Thoracic aorta (tissue), 2 donors: ENCODE measurements around the gene SV2B. TPM values are rescaled to one million over a fixed set of nuclear protein-coding genes. Genes with fewer than 3 reads are reported as not detected.

Source experiments
- ATAC-seq: fragments of 150-250 bp; one replicate; pipeline ENCODE4 v1.8.0; 2017; ENCODE audit warnings: low read depth; ENCODE audit not compliant: insufficient number of reproducible peaks, low FRiP score
- DNase-seq: peaks from one replicate; pipeline ENCODE4 v3.0.0-alpha.2; 2020; ENCODE audit warnings: low spot score
- H3K27ac ChIP-seq, 2 donors: fragments of 200-600 bp; sonication (generic); 1 replicate in 1 of 2; 2 replicates in 1 of 2; pipeline ENCODE4 v1.5.1; 2016; ENCODE audit warnings: mild to moderate bottlenecking in 2 of 2, moderate library complexity in 2 of 2
- H3K27me3 ChIP-seq: fragments of 200-600 bp; sonication (generic); replicated peaks from 2 replicates; pipeline ENCODE4 v1.6.0; 2016; ENCODE audit warnings: mild to moderate bottlenecking; ENCODE audit not compliant: insufficient read depth
- H3K36me3 ChIP-seq: fragments of 200-600 bp; sonication (generic); one replicate; pipeline ENCODE4 v1.5.1; 2016
- H3K4me1 ChIP-seq, 2 donors: fragments of 200-600 bp; sonication (generic); 1 replicate in 1 of 2; 2 replicates in 1 of 2; pipeline versions ENCODE4 v1.5.1 to v1.6.0; 2016; ENCODE audit warnings: low read depth in 2 of 2, mild to moderate bottlenecking in 1 of 2; ENCODE audit not compliant: control insufficient read depth in 1 of 2
- H3K4me3 ChIP-seq: fragments of 200-600 bp; sonication (generic); 2 replicates; pipeline ENCODE4 v1.5.1; 2016; ENCODE audit warnings: mild to moderate bottlenecking
- H3K9me3 ChIP-seq: fragments of 200-600 bp; sonication (generic); 2 replicates; pipeline ENCODE4 v1.5.1; 2016
- total RNA-seq, 2 donors: library from RNA; depleted of rRNA; stranded (reverse); fragments of >200 nt; gene quantifications; one replicate each; pipeline versions ENCODE4 v1.1.0 to v1.2.3, GENCODE V29; 2016
- TF ChIP-seq, protein P1 (sequence below): fragments of 200-600 bp; sonication (generic); IDR thresholded peaks from one replicate; pipeline ENCODE4 v1.5.1; 2019; ENCODE audit warnings: antibody characterized with exemption

SV2B gene
- total RNA-seq, 2 donors from 2014 or later = 2.6 TPM; not detected in 1

DNA sequence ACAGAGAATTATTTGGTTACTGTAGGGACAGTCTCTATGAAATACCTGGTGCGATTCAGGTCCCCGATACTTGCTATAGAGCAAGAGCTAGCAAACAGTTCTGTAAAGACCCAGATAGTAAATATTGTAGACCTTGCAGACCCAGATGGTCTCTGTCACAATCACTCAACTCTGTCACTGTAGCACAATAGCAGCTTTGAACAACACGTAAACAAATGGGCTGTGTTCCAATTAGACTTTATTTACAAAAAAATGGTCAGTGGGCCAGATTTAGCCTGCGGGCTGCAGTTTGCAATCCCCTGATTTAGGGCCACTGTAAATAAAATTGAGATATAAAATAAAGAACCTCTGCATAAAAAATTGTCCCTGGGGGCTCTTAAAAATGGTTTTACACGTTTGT lies 127.7 kb downstream of the SV2B start:
- H3K36me3 ChIP-seq = no peaks in the 10 kb centered on the region
- ATAC-seq (no peak), DNase-seq (no peak)
- H3K4me3 ChIP-seq = no peak overlapping the region
- H3K27ac ChIP-seq = no peak overlapping the region
- no peaks in the 10 kb centered on the region for H3K4me1 ChIP-seq
- TF ChIP-seq, protein P1, sequence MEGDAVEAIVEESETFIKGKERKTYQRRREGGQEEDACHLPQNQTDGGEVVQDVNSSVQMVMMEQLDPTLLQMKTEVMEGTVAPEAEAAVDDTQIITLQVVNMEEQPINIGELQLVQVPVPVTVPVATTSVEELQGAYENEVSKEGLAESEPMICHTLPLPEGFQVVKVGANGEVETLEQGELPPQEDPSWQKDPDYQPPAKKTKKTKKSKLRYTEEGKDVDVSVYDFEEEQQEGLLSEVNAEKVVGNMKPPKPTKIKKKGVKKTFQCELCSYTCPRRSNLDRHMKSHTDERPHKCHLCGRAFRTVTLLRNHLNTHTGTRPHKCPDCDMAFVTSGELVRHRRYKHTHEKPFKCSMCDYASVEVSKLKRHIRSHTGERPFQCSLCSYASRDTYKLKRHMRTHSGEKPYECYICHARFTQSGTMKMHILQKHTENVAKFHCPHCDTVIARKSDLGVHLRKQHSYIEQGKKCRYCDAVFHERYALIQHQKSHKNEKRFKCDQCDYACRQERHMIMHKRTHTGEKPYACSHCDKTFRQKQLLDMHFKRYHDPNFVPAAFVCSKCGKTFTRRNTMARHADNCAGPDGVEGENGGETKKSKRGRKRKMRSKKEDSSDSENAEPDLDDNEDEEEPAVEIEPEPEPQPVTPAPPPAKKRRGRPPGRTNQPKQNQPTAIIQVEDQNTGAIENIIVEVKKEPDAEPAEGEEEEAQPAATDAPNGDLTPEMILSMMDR = no peak
- no peaks in the 10 kb centered on the region for H3K27me3 ChIP-seq
- H3K9me3 ChIP-seq = no peaks in the 10 kb centered on the region

DNA sequence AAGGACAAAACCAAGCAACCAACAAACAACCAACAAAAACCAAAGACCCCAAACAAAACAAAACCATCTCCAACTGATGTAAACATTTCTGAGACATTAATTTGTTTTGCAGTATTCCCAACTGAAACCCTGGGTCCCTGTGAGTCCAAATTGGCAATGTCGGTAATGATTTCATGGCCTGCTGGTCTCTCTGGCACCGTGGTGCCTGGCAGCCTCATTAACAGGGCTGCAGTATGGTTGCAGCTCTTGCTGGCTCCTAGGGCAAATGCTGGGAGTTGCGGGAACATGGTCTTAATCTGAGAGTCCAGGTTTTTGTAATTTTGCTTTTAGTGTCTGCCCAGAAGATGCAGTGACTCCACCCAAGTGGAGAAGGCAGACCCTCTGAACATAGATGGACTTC lies 128.3 kb downstream of the SV2B start:
- TF ChIP-seq, protein P1 = no peak
- Histone ChIP-seq H3K4me1 (no peaks in the 10 kb centered on the region), H3K36me3 (no peaks in the 10 kb centered on the region), H3K27me3 (no peaks in the 10 kb centered on the region), H3K4me3 (no peak overlapping the region), H3K27ac (no peak overlapping the region), H3K9me3 (no peaks in the 10 kb centered on the region)
- DNase-seq (no peak), ATAC-seq (no peak)

DNA sequence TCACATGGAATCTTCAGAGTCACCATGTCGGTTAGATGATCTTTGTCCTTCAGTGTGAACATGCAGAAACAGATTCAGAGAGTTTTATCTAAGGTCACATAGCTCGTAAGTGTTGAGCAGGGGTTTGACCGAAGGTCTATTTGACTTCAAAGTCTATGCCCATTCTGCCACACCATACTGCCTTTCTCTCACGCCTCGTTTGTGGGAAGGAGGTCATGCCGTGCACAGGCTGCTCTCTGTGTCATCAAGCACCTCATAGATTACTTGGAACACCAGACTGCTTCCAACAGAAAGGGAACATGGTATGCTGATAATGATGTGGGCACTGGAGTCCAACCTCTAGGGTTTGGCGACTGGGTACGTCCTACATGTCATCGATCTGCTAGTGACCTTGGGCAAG lies 128.8 kb downstream of the SV2B start:
- TF ChIP-seq, protein P1 = no peak
- Histone ChIP-seq H3K36me3 (no peaks in the 10 kb centered on the region), H3K4me3 (no peak overlapping the region), H3K4me1 (no peaks in the 10 kb centered on the region), H3K27ac (no peak overlapping the region), H3K9me3 (no peaks in the 10 kb centered on the region), H3K27me3 (no peaks in the 10 kb centered on the region)
- DNase-seq (no peak), ATAC-seq (no peak)

DNA sequence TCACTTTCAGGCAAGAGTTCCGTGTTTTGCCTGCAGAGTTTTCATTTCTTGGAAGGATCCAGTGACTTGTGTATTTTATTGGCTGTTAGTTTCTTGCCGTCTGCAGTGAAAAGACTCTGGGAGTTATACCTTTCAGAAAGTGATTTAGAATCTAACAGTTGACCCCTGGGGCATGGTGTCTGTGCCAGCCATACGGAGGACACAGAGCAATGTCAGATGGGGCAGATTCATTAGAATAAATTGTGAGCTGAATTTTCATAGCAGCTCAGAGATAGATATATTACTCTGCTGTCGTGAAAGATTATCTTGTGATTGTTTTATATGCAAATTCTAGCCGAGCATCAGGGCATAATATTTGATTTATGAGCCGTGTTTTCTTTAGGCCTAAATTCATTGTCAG lies 131.6 kb downstream of the SV2B start:
- no peak overlapping the region for H3K27ac ChIP-seq
- TF ChIP-seq, protein P1 = no peak
- ATAC-seq (no peak), DNase-seq (no peak)
- H3K4me1 ChIP-seq = no peaks in the 10 kb centered on the region
- H3K4me3 ChIP-seq = no peak overlapping the region
- no peaks in the 10 kb centered on the region for H3K27me3 ChIP-seq
- no peaks in the 10 kb centered on the region for H3K36me3 ChIP-seq
- H3K9me3 ChIP-seq = no peaks in the 10 kb centered on the region

DNA sequence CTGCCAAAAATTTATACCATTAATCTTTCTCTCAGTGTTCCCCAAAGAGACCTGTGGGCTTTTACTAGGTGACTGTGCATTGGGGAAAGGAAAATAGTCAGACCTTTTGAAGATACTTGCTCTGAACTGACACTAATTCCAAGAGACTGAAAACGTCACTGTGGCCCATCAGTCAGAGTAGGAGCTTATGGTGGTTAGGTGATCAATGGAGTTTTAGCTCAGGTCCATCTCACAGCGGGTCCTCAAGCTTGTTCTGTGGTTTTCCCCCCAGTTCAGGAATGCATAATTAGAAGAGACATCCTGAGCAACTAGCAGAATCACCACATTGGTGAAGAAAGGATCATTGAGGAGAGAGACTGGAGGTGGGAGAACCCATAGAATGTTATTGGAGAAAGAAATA lies 134.7 kb downstream of the SV2B start:
- no peak for ATAC-seq
- no peaks in the 10 kb centered on the region for H3K9me3 ChIP-seq

More for the DNA sequence above, 134.7 kb downstream of the SV2B start:
- no peaks in the 10 kb centered on the region for H3K27me3 ChIP-seq
- no peak for DNase-seq
- H3K4me1 ChIP-seq = no peaks in the 10 kb centered on the region
- TF ChIP-seq, protein P1 = no peak
- no peak overlapping the region for H3K4me3 ChIP-seq
- H3K36me3 ChIP-seq = no peaks in the 10 kb centered on the region
- H3K27ac ChIP-seq = no peak overlapping the region
